Measurements from ENCODE around the gene DLX1.

The DLX1 gene

DNA sequence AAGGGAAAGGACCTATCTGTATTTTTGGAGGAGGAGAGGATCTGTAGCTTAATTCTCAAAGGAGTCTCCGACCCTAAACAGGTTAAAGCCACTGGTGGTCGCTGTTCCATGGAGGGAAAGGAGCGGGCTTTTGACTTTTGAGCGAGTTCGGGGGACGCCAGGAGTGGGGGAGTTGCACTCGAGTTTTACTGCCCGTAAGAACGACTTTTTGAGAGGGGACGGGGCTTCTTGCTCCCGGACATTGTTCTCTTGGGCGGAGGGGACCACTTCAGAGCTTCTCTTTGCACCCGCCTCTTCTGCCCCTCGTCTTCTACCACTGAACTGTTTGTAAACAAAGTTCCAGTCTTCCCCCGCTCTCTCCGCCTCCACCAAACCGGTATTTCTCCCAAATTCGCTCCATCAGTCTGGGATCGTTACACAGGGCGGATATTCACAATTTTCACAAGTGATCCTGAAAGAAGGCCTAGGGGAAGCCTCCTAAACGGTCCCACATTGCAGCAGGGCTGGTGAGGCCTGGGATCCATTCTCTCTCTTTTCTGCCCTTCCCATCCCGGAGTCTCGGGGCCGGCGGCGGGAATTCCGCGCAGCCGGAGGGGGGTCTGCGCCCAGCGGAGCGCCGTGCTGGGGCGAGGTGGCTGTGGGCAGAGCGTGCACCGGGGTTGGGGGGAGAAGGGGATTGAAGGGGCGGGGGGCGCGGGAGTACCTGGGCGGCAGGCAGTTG, 10.8 kb downstream of the DLX1 start (continued):
- TF ChIP-seq ZNF223 (tag by site-specific recombination; IDR thresholded peaks at IDR 0.05): no peak
- TF ChIP-seq RBAK (tag by site-specific recombination; IDR thresholded peaks at IDR 0.05): no peak
- peak; percentile 79 for TF ChIP-seq ZNF366 (tag by site-specific recombination; conservative IDR thresholded peaks at IDR 0.05)
- no peak for TF ChIP-seq ZSCAN16 (tag by site-specific recombination; IDR thresholded peaks at IDR 0.05)
- no peak for TF ChIP-seq WT1 (tag by site-specific recombination; IDR thresholded peaks at IDR 0.05)
- TF ChIP-seq ZNF311 (tag by site-specific recombination; IDR thresholded peaks at IDR 0.05; ENCODE audit: borderline replicate concordance): no peak
- TF ChIP-seq ZNF670 (tag by site-specific recombination; IDR thresholded peaks at IDR 0.05; ENCODE audit: low read depth): no peak
- TF ChIP-seq, protein P1, sequence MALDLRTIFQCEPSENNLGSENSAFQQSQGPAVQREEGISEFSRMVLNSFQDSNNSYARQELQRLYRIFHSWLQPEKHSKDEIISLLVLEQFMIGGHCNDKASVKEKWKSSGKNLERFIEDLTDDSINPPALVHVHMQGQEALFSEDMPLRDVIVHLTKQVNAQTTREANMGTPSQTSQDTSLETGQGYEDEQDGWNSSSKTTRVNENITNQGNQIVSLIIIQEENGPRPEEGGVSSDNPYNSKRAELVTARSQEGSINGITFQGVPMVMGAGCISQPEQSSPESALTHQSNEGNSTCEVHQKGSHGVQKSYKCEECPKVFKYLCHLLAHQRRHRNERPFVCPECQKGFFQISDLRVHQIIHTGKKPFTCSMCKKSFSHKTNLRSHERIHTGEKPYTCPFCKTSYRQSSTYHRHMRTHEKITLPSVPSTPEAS (tag by site-specific recombination; IDR thresholded peaks at IDR 0.05): no peak
- TF ChIP-seq ZBTB48 (tag by site-specific recombination; IDR thresholded peaks at IDR 0.05): no peak
- no peak for TF ChIP-seq MZF1 (tag by site-specific recombination; IDR thresholded peaks at IDR 0.05; ENCODE audit: borderline replicate concordance)
- TF ChIP-seq ZNF112 (tag by site-specific recombination; IDR thresholded peaks at IDR 0.05): no peak
- TF ChIP-seq, protein P2, sequence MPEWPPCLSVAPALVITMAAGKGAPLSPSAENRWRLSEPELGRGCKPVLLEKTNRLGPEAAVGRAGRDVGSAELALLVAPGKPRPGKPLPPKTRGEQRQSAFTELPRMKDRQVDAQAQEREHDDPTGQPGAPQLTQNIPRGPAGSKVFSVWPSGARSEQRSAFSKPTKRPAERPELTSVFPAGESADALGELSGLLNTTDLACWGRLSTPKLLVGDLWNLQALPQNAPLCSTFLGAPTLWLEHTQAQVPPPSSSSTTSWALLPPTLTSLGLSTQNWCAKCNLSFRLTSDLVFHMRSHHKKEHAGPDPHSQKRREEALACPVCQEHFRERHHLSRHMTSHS (tag by site-specific recombination; IDR thresholded peaks at IDR 0.05): no peak
- no peak for TF ChIP-seq ZNF747 (tag by site-specific recombination; IDR thresholded peaks at IDR 0.05)
- no peak for TF ChIP-seq ZNF248 (tag by site-specific recombination; IDR thresholded peaks at IDR 0.05)
- TF ChIP-seq ZNF785 (tag by site-specific recombination; IDR thresholded peaks at IDR 0.05): no peak
- no peak for TF ChIP-seq ZNF140 (tag by site-specific recombination; IDR thresholded peaks at IDR 0.05)
- TF ChIP-seq, protein P3, sequence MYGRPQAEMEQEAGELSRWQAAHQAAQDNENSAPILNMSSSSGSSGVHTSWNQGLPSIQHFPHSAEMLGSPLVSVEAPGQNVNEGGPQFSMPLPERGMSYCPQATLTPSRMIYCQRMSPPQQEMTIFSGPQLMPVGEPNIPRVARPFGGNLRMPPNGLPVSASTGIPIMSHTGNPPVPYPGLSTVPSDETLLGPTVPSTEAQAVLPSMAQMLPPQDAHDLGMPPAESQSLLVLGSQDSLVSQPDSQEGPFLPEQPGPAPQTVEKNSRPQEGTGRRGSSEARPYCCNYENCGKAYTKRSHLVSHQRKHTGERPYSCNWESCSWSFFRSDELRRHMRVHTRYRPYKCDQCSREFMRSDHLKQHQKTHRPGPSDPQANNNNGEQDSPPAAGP (tag by site-specific recombination; IDR thresholded peaks at IDR 0.05): no peak
- TF ChIP-seq, protein P4, sequence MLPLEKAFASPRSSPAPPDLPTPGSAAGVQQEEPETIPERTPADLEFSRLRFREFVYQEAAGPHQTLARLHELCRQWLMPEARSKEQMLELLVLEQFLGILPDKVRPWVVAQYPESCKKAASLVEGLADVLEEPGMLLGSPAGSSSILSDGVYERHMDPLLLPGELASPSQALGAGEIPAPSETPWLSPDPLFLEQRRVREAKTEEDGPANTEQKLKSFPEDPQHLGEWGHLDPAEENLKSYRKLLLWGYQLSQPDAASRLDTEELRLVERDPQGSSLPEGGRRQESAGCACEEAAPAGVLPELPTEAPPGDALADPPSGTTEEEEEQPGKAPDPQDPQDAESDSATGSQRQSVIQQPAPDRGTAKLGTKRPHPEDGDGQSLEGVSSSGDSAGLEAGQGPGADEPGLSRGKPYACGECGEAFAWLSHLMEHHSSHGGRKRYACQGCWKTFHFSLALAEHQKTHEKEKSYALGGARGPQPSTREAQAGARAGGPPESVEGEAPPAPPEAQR (tag by site-specific recombination; IDR thresholded peaks at IDR 0.05): no peak
- TF ChIP-seq ZNF324 (tag by site-specific recombination; IDR thresholded peaks at IDR 0.05): no peak
- TF ChIP-seq, protein P5, sequence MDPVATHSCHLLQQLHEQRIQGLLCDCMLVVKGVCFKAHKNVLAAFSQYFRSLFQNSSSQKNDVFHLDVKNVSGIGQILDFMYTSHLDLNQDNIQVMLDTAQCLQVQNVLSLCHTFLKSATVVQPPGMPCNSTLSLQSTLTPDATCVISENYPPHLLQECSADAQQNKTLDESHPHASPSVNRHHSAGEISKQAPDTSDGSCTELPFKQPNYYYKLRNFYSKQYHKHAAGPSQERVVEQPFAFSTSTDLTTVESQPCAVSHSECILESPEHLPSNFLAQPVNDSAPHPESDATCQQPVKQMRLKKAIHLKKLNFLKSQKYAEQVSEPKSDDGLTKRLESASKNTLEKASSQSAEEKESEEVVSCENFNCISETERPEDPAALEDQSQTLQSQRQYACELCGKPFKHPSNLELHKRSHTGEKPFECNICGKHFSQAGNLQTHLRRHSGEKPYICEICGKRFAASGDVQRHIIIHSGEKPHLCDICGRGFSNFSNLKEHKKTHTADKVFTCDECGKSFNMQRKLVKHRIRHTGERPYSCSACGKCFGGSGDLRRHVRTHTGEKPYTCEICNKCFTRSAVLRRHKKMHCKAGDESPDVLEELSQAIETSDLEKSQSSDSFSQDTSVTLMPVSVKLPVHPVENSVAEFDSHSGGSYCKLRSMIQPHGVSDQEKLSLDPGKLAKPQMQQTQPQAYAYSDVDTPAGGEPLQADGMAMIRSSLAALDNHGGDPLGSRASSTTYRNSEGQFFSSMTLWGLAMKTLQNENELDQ (tag by site-specific recombination; IDR thresholded peaks at IDR 0.05; ENCODE audit: low read depth): no peak
- no peak for TF ChIP-seq ZNF169 (tag by site-specific recombination; IDR thresholded peaks at IDR 0.05)
- 0 out of 2 replicates have a peak, but pooled peaks have one; percentile 7 for TF ChIP-seq PRDM1 (tag by site-specific recombination; IDR thresholded peaks at IDR 0.05)
- TF ChIP-seq, protein P6, sequence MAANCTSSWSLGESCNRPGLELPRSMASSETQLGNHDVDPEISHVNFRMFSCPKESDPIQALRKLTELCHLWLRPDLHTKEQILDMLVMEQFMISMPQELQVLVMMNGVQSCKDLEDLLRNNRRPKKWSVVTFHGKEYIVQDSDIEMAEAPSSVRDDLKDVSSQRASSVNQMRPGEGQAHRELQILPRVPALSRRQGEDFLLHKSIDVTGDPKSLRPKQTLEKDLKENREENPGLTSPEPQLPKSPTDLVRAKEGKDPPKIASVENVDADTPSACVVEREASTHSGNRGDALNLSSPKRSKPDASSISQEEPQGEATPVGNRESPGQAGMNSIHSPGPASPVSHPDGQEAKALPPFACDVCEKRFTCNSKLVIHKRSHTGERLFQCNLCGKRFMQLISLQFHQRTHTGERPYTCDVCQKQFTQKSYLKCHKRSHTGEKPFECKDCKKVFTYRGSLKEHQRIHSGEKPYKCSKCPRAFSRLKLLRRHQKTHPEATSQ (tag by site-specific recombination; IDR thresholded peaks at IDR 0.05): no peak
- TF ChIP-seq ZNF16 (tag by site-specific recombination; IDR thresholded peaks at IDR 0.05; ENCODE audit: low read depth): no peak
- peak; percentile 23 for TF ChIP-seq ZIC2 (tag by site-specific recombination; IDR thresholded peaks at IDR 0.05)
- TF ChIP-seq, protein P7, sequence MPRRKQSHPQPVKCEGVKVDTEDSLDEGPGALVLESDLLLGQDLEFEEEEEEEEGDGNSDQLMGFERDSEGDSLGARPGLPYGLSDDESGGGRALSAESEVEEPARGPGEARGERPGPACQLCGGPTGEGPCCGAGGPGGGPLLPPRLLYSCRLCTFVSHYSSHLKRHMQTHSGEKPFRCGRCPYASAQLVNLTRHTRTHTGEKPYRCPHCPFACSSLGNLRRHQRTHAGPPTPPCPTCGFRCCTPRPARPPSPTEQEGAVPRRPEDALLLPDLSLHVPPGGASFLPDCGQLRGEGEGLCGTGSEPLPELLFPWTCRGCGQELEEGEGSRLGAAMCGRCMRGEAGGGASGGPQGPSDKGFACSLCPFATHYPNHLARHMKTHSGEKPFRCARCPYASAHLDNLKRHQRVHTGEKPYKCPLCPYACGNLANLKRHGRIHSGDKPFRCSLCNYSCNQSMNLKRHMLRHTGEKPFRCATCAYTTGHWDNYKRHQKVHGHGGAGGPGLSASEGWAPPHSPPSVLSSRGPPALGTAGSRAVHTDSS (tag by site-specific recombination; IDR thresholded peaks at IDR 0.05): no peak
- TF ChIP-seq, protein P8, sequence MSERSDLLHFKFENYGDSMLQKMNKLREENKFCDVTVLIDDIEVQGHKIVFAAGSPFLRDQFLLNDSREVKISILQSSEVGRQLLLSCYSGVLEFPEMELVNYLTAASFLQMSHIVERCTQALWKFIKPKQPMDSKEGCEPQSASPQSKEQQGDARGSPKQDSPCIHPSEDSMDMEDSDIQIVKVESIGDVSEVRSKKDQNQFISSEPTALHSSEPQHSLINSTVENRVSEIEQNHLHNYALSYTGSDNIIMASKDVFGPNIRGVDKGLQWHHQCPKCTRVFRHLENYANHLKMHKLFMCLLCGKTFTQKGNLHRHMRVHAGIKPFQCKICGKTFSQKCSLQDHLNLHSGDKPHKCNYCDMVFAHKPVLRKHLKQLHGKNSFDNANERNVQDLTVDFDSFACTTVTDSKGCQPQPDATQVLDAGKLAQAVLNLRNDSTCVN (tag by site-specific recombination; optimal IDR thresholded peaks at IDR 0.05): no peak
- no peak for TF ChIP-seq GLI4 (tag by site-specific recombination; IDR thresholded peaks at IDR 0.05)
- no peak for TF ChIP-seq ZNF623 (tag by site-specific recombination; IDR thresholded peaks at IDR 0.05)
